ENCODE data around the gene HS6ST3.
A peak's percentile ranks its signal among the peaks of the same experiment; 100 is the strongest.

Gene HS6ST3

DNA sequence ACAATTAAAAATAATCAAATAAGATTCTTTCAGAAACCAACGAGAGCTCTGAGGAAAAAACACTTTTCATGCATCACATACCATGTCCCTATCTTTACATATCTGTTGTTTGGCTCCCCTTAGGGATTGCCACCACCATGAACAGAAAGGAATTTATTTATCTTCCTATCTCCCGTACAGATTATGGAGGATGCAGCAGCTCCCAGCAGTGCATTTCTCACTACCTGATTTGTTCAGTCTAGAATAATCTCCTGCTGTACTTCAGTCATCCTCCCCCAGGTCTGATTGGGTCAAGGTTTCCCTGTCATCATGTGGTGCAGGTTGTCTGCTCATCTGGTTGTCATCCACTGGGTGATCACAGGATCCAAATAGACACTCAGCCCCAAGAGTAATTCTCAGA lies 453.1 kb downstream of the HS6ST3 start:
- no peak for DNase-seq (ENCODE audit: low spot score)

GRCh38 chr13:96544957-96545356 lies 455.1 kb downstream of the HS6ST3 start:
- no peak for DNase-seq (ENCODE audit: low spot score)

- no peak for DNase-seq (ENCODE audit: low spot score)
These were observed 456.6 kb downstream of the HS6ST3 start for GRCh38 chr13:96546463-96546862.

DNA sequence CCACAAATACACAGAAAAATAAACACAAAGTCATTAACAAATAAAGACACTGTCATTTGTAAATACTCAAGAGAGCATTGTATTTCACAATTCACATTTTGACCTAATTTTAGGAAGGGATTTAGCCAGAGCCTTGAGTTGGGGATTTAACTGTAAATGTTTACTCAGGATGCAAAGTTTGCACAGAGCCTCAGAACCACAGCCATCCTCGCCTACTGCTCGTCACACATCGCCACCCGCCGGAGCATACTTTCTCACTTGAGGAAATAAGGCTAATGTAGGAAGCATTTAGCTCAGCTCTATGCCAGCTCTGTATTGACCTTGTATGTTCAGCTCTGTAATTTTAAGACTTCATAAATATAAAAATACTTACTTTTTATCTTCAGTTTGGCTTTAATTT lies 461.6 kb downstream of the HS6ST3 start:
- no peak for DNase-seq (ENCODE audit: low spot score)

DNA sequence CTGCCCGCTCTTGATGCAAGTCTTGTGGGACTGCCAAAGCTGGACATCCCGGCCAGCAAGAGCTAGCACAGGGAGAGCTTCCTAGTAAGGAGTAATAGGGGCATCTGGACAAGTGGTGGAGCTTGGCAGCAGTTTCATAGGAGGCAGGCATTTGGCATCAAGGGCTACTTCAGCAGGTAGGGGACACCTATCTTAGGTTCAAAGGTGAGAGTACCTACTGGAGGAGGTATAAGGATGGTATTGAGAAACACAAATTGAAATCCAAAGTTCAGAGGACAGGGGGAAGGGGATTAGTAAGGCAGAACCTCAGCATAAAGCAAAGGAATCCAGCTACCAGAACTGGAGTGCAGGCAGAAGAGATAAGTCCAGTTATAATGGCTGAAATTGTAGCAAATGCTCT lies 462.7 kb downstream of the HS6ST3 start:
- DNase-seq (ENCODE audit: low spot score): no peak

DNA sequence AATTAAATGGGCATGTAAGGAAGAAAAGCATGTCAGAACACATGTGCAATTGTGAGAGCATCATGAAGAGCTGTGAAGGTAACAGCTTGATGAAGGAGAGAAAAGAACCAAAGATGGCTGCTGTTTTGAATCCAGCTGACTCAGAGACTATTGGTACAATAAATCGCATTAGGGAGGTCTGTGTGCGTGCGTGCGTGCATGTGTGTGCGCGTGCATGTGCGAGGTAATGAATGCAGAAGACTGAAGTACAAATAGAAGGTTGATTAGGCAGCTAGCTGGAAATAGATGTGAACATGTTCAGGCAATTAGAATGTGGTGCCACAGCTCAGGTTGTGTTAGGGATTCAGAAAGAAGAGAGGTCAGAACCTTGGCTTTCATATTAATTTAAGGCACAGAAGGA lies 463.9 kb downstream of the HS6ST3 start:
- no peak for DNase-seq (ENCODE audit: low spot score)

DNA sequence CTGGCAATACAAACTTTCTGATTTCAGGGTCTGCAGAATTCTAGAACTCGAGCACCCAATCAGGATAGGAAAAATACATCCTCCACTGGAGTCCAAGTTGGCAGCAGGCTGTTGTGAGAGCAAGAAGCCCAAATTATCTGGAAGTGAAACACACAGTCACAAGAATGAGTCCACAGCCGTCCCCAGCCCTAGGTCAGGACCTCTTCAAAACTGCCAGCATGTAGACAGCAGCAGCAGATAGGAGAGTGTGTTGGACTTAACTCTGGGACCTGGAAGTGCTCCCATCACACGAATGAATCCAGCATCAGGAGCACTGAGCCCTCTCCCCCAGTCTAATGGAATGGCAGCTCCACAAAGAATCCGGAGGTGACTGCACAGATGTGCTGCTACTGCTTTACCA lies 483.7 kb downstream of the HS6ST3 start:
- no peak for DNase-seq (ENCODE audit: low spot score)

GRCh38 chr13:96575423-96576320 lies 485.8 kb downstream of the HS6ST3 start:
- no peak for DNase-seq (ENCODE audit: low spot score)

- no peak for DNase-seq (ENCODE audit: low spot score)
These were observed 491.8 kb downstream of the HS6ST3 start for GRCh38 chr13:96581741-96582140.

GRCh38 chr13:96615252-96615651 lies 525.3 kb downstream of the HS6ST3 start:
- no peak for DNase-seq (ENCODE audit: low spot score)

- no peak for DNase-seq (ENCODE audit: low spot score)
These were observed 527.6 kb downstream of the HS6ST3 start for GRCh38 chr13:96617528-96617927.

DNA sequence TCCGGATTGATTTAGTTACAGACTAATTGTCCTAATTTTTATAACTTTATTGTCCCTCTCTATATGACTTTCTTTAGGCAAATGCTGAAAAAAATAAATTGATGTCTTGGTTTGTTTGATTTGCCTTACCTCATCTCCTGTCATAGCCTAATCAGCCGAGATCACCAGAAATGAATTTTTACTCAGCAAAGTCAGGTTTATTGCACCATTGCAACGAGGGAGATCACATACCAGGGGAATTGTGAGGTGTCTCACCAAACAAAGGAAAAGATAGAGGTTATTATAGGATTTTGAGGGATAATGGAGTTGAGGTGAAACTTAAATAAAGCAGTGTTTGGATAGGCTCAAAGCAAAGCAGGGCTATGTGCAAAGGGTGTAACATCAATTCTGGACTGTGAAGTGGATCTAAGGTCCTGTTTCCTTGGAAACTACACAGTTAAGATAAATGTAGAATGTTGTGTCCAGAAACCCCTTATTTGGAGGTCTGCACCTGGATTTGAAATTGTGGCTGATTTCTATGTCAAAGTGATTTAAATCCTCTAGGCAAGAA lies 531.8 kb downstream of the HS6ST3 start:
- no peak for DNase-seq (ENCODE audit: low spot score)

DNA sequence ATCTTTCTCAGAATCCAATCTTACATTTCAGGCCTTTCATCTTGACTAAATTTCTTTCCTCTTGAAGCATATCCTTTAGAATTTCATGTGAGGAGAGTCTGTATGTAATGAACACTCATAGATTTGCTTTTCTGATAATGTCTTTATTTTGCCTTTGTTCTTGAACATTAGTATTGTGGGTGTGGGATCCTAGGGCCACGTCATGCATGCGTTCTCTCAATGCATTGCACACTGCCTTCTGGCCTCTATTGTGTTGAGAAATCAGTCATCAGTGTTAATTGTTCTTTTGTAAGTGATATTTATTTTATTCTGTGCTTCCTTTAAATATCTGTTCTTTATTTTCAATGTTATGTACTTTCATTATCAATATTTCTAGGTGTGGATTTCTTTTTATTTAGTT lies 539.4 kb downstream of the HS6ST3 start:
- DNase-seq (ENCODE audit: low spot score): no peak

DNA sequence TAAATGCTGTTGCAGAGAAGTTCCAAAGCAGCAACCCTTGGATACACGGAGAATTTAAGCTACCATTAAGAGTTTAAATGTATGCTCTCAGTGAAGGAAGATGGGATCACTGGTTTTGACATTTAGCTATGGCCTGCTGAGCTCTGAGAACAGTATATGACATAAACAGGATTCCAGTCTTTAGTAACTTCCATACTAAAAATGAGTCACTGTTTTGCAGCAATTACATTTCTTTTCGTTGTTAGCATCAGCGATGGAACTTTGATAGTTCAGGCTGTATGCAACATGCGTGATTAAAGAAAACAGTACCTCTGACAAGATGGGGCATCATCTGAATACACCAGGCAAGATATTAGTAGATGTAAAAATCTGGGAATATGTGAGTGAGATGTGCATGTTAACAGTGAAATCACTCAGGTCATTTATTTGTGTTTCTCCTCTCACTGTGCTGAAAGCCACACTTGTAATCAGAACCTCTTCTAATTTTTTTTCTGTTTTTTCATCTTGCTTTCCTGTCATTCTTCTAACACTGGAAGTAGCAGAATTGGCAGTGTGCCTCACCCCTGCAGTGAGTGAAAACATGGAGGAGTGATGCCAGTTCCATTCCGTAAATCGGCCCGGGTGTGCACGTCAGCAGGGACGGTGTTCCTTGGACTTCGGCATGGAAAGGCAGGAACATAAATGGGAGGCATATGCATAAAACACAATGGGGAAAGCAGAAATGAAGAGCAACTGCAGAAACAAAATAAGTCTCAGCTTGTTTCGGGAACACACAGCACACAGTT lies 542.8 kb downstream of the HS6ST3 start:
- DNase-seq (ENCODE audit: low spot score): no peak

GRCh38 chr13:96636001-96636709 lies 546.2 kb downstream of the HS6ST3 start:
- no peak for DNase-seq (ENCODE audit: low spot score)

GRCh38 chr13:96637039-96637438 lies 547.1 kb downstream of the HS6ST3 start:
- no peak for DNase-seq (ENCODE audit: low spot score)

GRCh38 chr13:96646101-96646500 lies 556.2 kb downstream of the HS6ST3 start:
- DNase-seq (ENCODE audit: low spot score): no peak

DNA sequence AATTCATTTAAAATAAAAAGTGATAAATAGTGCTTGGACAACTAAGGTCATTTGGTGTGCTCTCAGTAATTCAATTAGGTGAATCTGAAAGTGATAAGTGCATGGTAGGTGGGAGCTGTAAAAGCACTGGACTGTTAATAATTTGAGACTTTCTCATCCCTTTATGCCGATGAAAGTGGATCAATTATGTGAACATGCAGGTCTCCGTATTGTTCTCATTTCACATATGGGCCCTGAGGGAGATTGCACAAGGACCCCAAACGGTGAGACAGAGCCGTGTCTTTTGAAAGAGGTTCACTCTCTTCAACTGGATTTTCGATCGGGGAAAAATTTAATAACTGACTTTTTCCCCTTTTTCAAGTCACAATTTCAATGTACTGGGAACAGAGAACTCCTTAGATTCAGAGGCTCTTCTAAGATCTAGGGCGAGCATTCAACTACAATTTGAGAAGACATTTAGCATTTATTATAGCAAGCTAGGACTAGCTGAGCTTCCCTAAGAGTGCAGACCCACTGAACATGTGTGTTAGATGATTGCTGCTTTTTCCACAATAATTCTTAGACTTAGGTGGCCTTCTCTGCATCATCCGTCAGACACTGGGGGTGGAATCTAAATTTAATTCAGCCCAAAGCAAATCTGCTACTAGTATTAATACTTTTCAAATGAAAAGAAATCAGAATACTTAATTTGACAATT lies 556.8 kb downstream of the HS6ST3 start:
- DNase-seq (ENCODE audit: low spot score): no peak

- peak; percentile 4 for DNase-seq (ENCODE audit: low spot score)
These were observed 560.5 kb downstream of the HS6ST3 start for GRCh38 chr13:96650301-96650886.

DNA sequence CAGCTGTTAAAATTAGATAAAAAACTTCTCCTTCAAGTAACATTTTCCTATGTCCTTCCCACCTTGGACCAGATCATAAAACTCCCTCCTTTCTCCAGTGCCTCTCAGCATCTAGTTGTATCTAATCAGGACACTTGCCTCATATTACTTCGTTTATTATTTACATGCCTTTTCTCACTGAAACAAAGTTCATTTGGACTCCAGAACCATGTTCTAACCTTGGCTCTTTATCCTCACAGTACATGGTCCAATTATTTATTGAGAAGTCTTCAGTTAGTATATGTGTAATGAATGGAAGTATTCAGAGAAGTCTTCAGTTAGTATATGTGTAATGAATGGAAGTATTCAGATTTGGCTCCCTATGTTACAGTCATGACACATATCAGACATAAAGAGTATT lies 561.7 kb downstream of the HS6ST3 start:
- no peak for DNase-seq (ENCODE audit: low spot score)

DNA sequence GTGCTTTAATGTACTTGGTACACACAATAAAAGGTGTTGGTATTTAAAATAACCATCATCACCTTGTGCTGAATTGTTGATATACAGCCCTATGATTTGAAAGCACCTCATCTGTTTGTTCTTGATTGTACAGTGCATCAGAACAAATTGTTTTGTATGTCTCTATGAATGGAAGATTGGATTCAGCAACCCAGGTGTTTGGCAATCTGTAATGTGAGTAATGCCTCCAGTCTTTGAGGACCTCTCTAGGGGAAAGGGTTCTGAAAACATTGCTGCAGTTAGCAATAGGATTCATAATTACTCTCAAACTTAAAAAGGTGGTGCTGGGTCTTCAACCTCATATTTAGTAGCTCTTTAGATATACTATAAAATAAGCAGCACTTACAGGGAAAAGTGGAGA lies 562.6 kb downstream of the HS6ST3 start:
- no peak for DNase-seq (ENCODE audit: low spot score)
